Measurements from ENCODE around the gene ADGRL1.
"Not testable (repeated sequence)": the region's sequence is repeated elsewhere in the genome, so short reads cannot be mapped to it uniquely, and the experiment has no call there.

DNA sequence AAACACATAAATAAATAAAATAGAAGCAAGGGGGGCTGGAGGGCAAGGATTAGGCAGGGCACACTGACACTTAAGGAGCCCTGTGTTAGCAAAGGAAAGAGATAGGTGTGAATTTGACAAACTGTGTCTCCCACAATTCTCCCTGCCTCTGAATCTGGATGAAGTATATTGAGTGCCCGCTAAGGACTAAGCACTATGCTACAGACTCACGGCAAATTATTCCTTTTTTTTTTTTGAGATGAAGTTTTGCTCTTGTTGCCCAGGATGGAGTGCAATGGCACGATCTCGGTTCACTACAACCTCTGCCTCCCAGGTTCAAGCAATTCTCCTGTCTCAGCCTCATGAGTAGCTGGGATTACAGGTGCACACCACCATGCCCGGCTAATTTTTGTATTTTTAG lies 38.4 kb upstream of the ADGRL1 start:
- TF ChIP-seq, protein P1, sequence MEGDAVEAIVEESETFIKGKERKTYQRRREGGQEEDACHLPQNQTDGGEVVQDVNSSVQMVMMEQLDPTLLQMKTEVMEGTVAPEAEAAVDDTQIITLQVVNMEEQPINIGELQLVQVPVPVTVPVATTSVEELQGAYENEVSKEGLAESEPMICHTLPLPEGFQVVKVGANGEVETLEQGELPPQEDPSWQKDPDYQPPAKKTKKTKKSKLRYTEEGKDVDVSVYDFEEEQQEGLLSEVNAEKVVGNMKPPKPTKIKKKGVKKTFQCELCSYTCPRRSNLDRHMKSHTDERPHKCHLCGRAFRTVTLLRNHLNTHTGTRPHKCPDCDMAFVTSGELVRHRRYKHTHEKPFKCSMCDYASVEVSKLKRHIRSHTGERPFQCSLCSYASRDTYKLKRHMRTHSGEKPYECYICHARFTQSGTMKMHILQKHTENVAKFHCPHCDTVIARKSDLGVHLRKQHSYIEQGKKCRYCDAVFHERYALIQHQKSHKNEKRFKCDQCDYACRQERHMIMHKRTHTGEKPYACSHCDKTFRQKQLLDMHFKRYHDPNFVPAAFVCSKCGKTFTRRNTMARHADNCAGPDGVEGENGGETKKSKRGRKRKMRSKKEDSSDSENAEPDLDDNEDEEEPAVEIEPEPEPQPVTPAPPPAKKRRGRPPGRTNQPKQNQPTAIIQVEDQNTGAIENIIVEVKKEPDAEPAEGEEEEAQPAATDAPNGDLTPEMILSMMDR (IDR thresholded peaks at IDR 0.05): not testable (repeated sequence)
- TF ChIP-seq POLR2A (IDR thresholded peaks at IDR 0.05): not testable (repeated sequence)

Data from uterus (tissue), 2 donors.